Measurements from ENCODE around the gene TMEM163.

TMEM163 gene

GRCh38 chr2:134558208-134558830 lies 160.5 kb downstream of the TMEM163 start:
- TF ChIP-seq CTCF (IDR thresholded peaks at IDR 0.05; ENCODE audit: low read depth, low read length, missing control alignments) = no peak
- no peak overlapping the region for H3K27ac ChIP-seq

GRCh38 chr2:134555411-134555810 lies 163.4 kb downstream of the TMEM163 start:
- Histone ChIP-seq H3K36me3 (replicated peaks) (no peaks in the 10 kb centered on the region), H3K4me3 (ENCODE audit: low read depth, low read length) (no peak overlapping the region), H3K27ac (no peak overlapping the region), H3K27me3 (replicated peaks) (no peaks in the 10 kb centered on the region)
- TF ChIP-seq CTCF (IDR thresholded peaks at IDR 0.05; ENCODE audit: low read depth, low read length, missing control alignments) = no peak
- in situ Hi-C loops (cut with HindIII; ENCODE audit: low pct_ligation_motif_present, low sequenced_read_pairs) = no loop called here
- DNase-seq = no peak

More at GRCh38 chr2:134558208-134558830, 160.5 kb downstream of the TMEM163 start:
- no peaks in the 10 kb centered on the region for H3K36me3 ChIP-seq (replicated peaks)
- H3K27me3 ChIP-seq (replicated peaks) = no peaks in the 10 kb centered on the region
- no peak for DNase-seq
- in situ Hi-C loops (cut with HindIII; ENCODE audit: low pct_ligation_motif_present, low sequenced_read_pairs) = no loop called here
- H3K4me3 ChIP-seq (ENCODE audit: low read depth, low read length) = no peak overlapping the region

GRCh38 chr2:134553657-134554056 lies 165.1 kb downstream of the TMEM163 start:
- in situ Hi-C loops (cut with HindIII; ENCODE audit: low pct_ligation_motif_present, low sequenced_read_pairs) = no loop called here
- no peak overlapping the region for H3K4me3 ChIP-seq (ENCODE audit: low read depth, low read length)
- H3K27me3 ChIP-seq (replicated peaks) = no peaks in the 10 kb centered on the region
- no peak overlapping the region for H3K27ac ChIP-seq
- H3K36me3 ChIP-seq (replicated peaks) = no peaks in the 10 kb centered on the region
- no peak for DNase-seq
- no peak for TF ChIP-seq CTCF (IDR thresholded peaks at IDR 0.05; ENCODE audit: low read depth, low read length, missing control alignments)

GRCh38 chr2:134550566-134551164 lies 168.1 kb downstream of the TMEM163 start:
- no peak overlapping the region for H3K4me3 ChIP-seq (ENCODE audit: low read depth, low read length)
- H3K27ac ChIP-seq = no peak overlapping the region
- TF ChIP-seq CTCF (IDR thresholded peaks at IDR 0.05; ENCODE audit: low read depth, low read length, missing control alignments) = no peak
- in situ Hi-C loops (cut with HindIII; ENCODE audit: low pct_ligation_motif_present, low sequenced_read_pairs) = no loop called here
- H3K27me3 ChIP-seq (replicated peaks) = no peaks in the 10 kb centered on the region
- no peaks in the 10 kb centered on the region for H3K36me3 ChIP-seq (replicated peaks)
- DNase-seq = no peak

- in situ Hi-C loops (cut with HindIII; ENCODE audit: low pct_ligation_motif_present, low sequenced_read_pairs) = no loop called here
- Histone ChIP-seq H3K27me3 (replicated peaks) (no peaks in the 10 kb centered on the region), H3K27ac (no peak overlapping the region), H3K4me3 (ENCODE audit: low read depth, low read length) (no peak overlapping the region), H3K36me3 (replicated peaks) (no peaks in the 10 kb centered on the region)
- DNase-seq = no peak
- no peak for TF ChIP-seq CTCF (IDR thresholded peaks at IDR 0.05; ENCODE audit: low read depth, low read length, missing control alignments)
Observed at GRCh38 chr2:134549104-134549503, 169.7 kb downstream of the TMEM163 start.

GRCh38 chr2:134540990-134541389 lies 177.8 kb downstream of the TMEM163 start:
- in situ Hi-C loops (cut with HindIII; ENCODE audit: low pct_ligation_motif_present, low sequenced_read_pairs) = no loop called here
- TF ChIP-seq CTCF (IDR thresholded peaks at IDR 0.05; ENCODE audit: low read depth, low read length, missing control alignments) = no peak
- Histone ChIP-seq H3K27ac (no peak overlapping the region), H3K36me3 (replicated peaks) (no peaks in the 10 kb centered on the region), H3K27me3 (replicated peaks) (no peaks in the 10 kb centered on the region), H3K4me3 (ENCODE audit: low read depth, low read length) (no peak overlapping the region)
- DNase-seq = no peak

All from brain microvascular endothelial cell (primary cell).